ENCODE results near the gene GRIK2. TPM values are rescaled to one million over a fixed set of nuclear protein-coding genes. Genes with fewer than 3 reads are reported as not detected.

The GRIK2 gene
- total RNA-seq, 1 donor from 2014 or later, result 11.3 TPM

DNA sequence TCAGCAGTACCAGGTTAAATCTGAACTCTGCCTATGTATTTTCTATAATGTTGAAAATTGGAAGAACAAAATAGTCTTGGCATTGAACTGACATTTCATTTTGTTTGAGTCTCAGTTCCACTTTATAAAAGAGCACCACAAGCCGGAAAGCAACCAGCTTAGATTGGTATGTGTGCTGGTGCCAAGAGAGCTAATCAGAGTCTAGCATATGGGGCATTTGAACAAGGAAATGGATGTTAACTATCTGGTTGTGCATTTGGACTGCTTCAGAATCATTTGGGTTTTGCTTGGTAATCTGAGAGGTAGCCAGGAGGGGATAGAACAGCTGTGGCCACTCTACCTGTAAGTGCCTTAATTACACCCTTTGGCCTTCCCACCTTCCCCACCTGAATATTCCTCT, 184.8 kb downstream of the GRIK2 start:
- H3K36me3 ChIP-seq, result no peaks in the 10 kb centered on the region
- TF ChIP-seq, protein P1, sequence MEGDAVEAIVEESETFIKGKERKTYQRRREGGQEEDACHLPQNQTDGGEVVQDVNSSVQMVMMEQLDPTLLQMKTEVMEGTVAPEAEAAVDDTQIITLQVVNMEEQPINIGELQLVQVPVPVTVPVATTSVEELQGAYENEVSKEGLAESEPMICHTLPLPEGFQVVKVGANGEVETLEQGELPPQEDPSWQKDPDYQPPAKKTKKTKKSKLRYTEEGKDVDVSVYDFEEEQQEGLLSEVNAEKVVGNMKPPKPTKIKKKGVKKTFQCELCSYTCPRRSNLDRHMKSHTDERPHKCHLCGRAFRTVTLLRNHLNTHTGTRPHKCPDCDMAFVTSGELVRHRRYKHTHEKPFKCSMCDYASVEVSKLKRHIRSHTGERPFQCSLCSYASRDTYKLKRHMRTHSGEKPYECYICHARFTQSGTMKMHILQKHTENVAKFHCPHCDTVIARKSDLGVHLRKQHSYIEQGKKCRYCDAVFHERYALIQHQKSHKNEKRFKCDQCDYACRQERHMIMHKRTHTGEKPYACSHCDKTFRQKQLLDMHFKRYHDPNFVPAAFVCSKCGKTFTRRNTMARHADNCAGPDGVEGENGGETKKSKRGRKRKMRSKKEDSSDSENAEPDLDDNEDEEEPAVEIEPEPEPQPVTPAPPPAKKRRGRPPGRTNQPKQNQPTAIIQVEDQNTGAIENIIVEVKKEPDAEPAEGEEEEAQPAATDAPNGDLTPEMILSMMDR (IDR thresholded peaks at IDR 0.05; ENCODE audit: borderline replicate concordance), result no peak
- no peak overlapping the region for H3K27ac ChIP-seq (replicated peaks)
- DNase-seq, result no peak
- no peak overlapping the region for H3K4me3 ChIP-seq
- intact Hi-C loops (cut with micrococcal nuclease), result no loop called here
- H3K4me1 ChIP-seq, result no peaks in the 10 kb centered on the region
- no peaks in the 10 kb centered on the region for H3K9me3 ChIP-seq (replicated peaks)
- no peaks in the 10 kb centered on the region for H3K27me3 ChIP-seq (ENCODE audit: low read depth)

DNA sequence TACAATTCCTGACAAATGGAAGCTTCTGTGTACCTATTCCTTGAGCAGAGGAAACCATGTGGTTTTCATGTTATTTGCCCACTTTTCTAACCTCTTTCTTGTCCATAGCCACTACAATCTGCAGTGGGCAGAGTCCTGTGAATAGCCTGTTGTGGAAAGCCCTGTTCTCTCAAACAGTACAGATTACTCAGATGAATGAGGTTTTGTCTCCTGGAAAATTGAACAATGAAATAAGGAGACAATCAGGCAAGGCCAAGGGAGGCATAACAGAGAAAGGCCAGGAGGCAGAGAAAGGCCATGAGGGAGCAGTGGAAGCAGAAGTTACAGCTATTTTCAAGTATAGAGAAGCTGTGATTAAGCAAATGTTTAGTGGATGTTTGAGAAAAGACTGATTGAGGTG, 189.3 kb downstream of the GRIK2 start:
- TF ChIP-seq, protein P1 (IDR thresholded peaks at IDR 0.05; ENCODE audit: borderline replicate concordance), result no peak
- Histone ChIP-seq H3K27me3 (ENCODE audit: low read depth) (no peaks in the 10 kb centered on the region), H3K36me3 (no peaks in the 10 kb centered on the region), H3K4me3 (no peak overlapping the region), H3K27ac (replicated peaks) (no peak overlapping the region), H3K4me1 (no peaks in the 10 kb centered on the region), H3K9me3 (replicated peaks) (no peaks in the 10 kb centered on the region)
- intact Hi-C loops (cut with micrococcal nuclease), result no loop called here
- DNase-seq, result no peak

DNA sequence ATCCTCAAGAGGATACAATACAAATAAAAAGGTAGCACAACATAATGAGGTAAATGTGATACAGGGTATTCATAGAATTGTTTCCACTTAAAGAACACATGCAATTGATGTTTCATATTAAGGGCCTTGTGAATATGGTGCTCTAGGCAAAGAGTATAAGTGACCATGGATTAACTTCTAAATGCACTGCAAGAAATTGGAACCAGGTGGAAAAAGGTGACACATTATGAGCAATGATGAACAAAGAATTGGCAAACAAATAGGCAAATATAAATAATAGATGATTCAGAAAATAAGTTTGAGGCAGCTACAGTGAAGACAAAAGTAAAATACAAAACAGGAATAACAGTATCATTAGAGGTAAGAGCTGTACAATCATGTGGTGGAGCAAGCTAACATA, 192.0 kb downstream of the GRIK2 start:
- H3K4me3 ChIP-seq, result no peak overlapping the region
- no peak for DNase-seq
- TF ChIP-seq, protein P1 (IDR thresholded peaks at IDR 0.05; ENCODE audit: borderline replicate concordance), result no peak
- no peaks in the 10 kb centered on the region for H3K36me3 ChIP-seq
- H3K27ac ChIP-seq (replicated peaks), result no peak overlapping the region
- no peaks in the 10 kb centered on the region for H3K9me3 ChIP-seq (replicated peaks)
- intact Hi-C loops (cut with micrococcal nuclease), result no loop called here
- H3K4me1 ChIP-seq, result no peaks in the 10 kb centered on the region
- no peaks in the 10 kb centered on the region for H3K27me3 ChIP-seq (ENCODE audit: low read depth)

DNA sequence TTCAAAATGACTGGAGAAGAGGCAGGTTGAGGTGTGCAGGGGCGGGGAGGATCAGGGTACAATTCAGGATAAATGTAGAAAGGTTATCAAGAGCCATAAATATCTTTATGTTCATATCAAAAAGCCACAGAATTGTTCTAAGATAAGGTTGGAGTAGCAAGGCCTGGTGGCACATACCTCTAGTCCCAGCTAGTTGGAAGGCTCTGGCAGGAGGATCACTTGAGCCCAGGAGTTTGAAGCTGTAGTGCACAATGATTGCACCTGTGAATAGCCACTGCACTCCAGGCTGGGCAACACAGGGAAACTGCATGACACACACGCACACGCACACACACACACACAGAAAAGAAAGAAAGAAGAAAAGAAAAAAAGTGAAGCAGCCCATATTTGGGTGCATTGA, 194.8 kb downstream of the GRIK2 start:
- Histone ChIP-seq H3K27me3 (ENCODE audit: low read depth) (no peaks in the 10 kb centered on the region), H3K4me3 (no peak overlapping the region), H3K27ac (replicated peaks) (no peak overlapping the region), H3K4me1 (no peaks in the 10 kb centered on the region), H3K9me3 (replicated peaks) (no peaks in the 10 kb centered on the region), H3K36me3 (no peaks in the 10 kb centered on the region)
- TF ChIP-seq, protein P1 (IDR thresholded peaks at IDR 0.05; ENCODE audit: borderline replicate concordance), result no peak
- no peak for DNase-seq
- intact Hi-C loops (cut with micrococcal nuclease), result no loop called here

DNA sequence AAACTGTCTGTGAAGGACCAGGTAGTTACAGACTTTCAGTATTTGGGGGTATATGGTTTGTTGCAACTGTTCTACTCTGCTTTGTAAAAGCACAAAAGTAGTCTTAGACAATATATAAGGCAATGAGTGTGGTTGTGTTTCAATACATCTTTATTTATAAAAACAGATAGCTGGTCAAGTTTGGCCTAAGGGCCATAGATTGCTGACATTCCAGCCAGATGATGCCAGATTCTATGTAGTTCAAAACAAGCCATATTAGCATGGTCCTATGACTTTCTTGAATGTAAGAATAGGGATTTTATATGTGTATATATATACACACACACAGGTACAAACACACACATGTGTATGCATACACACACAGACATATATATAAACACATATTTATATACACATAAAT, 201.8 kb downstream of the GRIK2 start:
- no peaks in the 10 kb centered on the region for H3K4me1 ChIP-seq
- H3K9me3 ChIP-seq (replicated peaks), result no peaks in the 10 kb centered on the region
- no peak overlapping the region for H3K27ac ChIP-seq (replicated peaks)
- no peak overlapping the region for H3K4me3 ChIP-seq
- no peaks in the 10 kb centered on the region for H3K27me3 ChIP-seq (ENCODE audit: low read depth)
- no peak for DNase-seq
- intact Hi-C loops (cut with micrococcal nuclease), result no loop called here
- TF ChIP-seq, protein P1 (IDR thresholded peaks at IDR 0.05; ENCODE audit: borderline replicate concordance), result no peak
- no peaks in the 10 kb centered on the region for H3K36me3 ChIP-seq

DNA sequence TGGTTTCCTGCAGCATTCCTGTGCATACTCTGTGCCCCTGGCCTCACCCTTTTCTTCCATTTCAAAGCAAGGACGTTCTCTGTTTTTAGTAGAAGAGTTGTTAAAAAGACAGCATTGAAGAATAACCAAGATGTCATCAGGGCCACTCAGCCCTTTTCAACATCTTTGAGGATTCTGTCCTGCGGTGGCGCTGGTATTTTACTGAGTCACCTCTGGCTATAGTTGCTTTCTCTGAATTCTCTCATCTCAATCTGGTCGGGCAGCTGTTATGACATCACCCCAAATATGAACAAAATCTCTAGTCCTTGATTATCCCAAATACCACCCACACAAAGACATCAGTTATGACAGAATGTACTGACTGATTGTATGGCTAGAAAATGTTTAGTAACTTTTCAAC, 204.2 kb downstream of the GRIK2 start:
- H3K36me3 ChIP-seq, result no peaks in the 10 kb centered on the region
- no peaks in the 10 kb centered on the region for H3K9me3 ChIP-seq (replicated peaks)
- no peak overlapping the region for H3K27ac ChIP-seq (replicated peaks)
- no peaks in the 10 kb centered on the region for H3K4me1 ChIP-seq
- intact Hi-C loops (cut with micrococcal nuclease), result no loop called here
- no peaks in the 10 kb centered on the region for H3K27me3 ChIP-seq (ENCODE audit: low read depth)
- DNase-seq, result no peak
- TF ChIP-seq, protein P1 (IDR thresholded peaks at IDR 0.05; ENCODE audit: borderline replicate concordance), result no peak
- H3K4me3 ChIP-seq, result no peak overlapping the region

Measured in left ventricle myocardium inferior (tissue), 1 donor.